ENCODE data around the gene ZIC3.
"Not testable (repeated sequence)": the region's sequence is repeated elsewhere in the genome, so short reads cannot be mapped to it uniquely, and the experiment has no call there.

The ZIC3 gene

GRCh38 chrX:137565921-137566745, at the start of gene ZIC3:
Gene ZIC3 (plus strand): TSS chrX:137566127. CDS start chrX:137566692, 565 bp downstream.
- peak; percentile 96 for DNase-seq (ENCODE audit: low read depth, low spot score)

- DNase-seq (ENCODE audit: low read depth, low spot score), result no peak
These were observed 46.5 kb upstream of the ZIC3 start for GRCh38 chrX:137519459-137519858.

- DNase-seq (ENCODE audit: low read depth, low spot score), result peak; percentile 75
These were observed 19.9 kb upstream of the ZIC3 start for GRCh38 chrX:137545711-137546651.

GRCh38 chrX:137547291-137547690, 18.6 kb upstream of the ZIC3 start:
- peak; percentile 81 for DNase-seq (ENCODE audit: low read depth, low spot score)

GRCh38 chrX:137548261-137548660, 17.7 kb upstream of the ZIC3 start:
- DNase-seq (ENCODE audit: low read depth, low spot score), result peak; percentile 66

GRCh38 chrX:137549073-137549472, 16.9 kb upstream of the ZIC3 start:
- DNase-seq (ENCODE audit: low read depth, low spot score), result peak; percentile 76

- peak; percentile 91 for DNase-seq (ENCODE audit: low read depth, low spot score)
These were observed 15.9 kb upstream of the ZIC3 start for GRCh38 chrX:137549851-137550664.

- peak; percentile 85 for DNase-seq (ENCODE audit: low read depth, low spot score)
These were observed 15.2 kb upstream of the ZIC3 start for GRCh38 chrX:137550665-137551261.

GRCh38 chrX:137552098-137552497, 13.8 kb upstream of the ZIC3 start:
- not testable (repeated sequence) for DNase-seq (ENCODE audit: low read depth, low spot score)

- no peak for DNase-seq (ENCODE audit: low read depth, low spot score)
These were observed 3.8 kb upstream of the ZIC3 start for GRCh38 chrX:137562096-137562495.

GRCh38 chrX:137563681-137564651, 2.0 kb upstream of the ZIC3 start:
- peak; percentile 74 for DNase-seq (ENCODE audit: low read depth, low spot score)

- no peak for DNase-seq (ENCODE audit: low read depth, low spot score)
These were observed 516 bp upstream of the ZIC3 start for GRCh38 chrX:137565318-137565904.

GRCh38 chrX:137566746-137567679, 1.1 kb downstream of the ZIC3 start:
- DNase-seq (ENCODE audit: low read depth, low spot score), result peak; percentile 49

GRCh38 chrX:137567682-137568232, 1.8 kb downstream of the ZIC3 start:
- DNase-seq (ENCODE audit: low read depth, low spot score), result peak; percentile 58

GRCh38 chrX:137568741-137569469, 3.0 kb downstream of the ZIC3 start:
- DNase-seq (ENCODE audit: low read depth, low spot score), result peak; percentile 72

GRCh38 chrX:137569470-137569891, 3.6 kb downstream of the ZIC3 start:
- no peak for DNase-seq (ENCODE audit: low read depth, low spot score)

Measured in ELF-1 (cell line).